ENCODE measurements around the gene POC1A.

- TF ChIP-seq, protein P1, sequence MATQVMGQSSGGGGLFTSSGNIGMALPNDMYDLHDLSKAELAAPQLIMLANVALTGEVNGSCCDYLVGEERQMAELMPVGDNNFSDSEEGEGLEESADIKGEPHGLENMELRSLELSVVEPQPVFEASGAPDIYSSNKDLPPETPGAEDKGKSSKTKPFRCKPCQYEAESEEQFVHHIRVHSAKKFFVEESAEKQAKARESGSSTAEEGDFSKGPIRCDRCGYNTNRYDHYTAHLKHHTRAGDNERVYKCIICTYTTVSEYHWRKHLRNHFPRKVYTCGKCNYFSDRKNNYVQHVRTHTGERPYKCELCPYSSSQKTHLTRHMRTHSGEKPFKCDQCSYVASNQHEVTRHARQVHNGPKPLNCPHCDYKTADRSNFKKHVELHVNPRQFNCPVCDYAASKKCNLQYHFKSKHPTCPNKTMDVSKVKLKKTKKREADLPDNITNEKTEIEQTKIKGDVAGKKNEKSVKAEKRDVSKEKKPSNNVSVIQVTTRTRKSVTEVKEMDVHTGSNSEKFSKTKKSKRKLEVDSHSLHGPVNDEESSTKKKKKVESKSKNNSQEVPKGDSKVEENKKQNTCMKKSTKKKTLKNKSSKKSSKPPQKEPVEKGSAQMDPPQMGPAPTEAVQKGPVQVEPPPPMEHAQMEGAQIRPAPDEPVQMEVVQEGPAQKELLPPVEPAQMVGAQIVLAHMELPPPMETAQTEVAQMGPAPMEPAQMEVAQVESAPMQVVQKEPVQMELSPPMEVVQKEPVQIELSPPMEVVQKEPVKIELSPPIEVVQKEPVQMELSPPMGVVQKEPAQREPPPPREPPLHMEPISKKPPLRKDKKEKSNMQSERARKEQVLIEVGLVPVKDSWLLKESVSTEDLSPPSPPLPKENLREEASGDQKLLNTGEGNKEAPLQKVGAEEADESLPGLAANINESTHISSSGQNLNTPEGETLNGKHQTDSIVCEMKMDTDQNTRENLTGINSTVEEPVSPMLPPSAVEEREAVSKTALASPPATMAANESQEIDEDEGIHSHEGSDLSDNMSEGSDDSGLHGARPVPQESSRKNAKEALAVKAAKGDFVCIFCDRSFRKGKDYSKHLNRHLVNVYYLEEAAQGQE (IDR thresholded peaks at IDR 0.05; ENCODE audit: low read depth, low read length) = no peak
- TF ChIP-seq SMC3 (IDR thresholded peaks at IDR 0.05; ENCODE audit: low read depth, low read length) (no peak), CTCF (IDR thresholded peaks at IDR 0.05) (no peak), EZH2phosphoT487 (IDR thresholded peaks at IDR 0.05; ENCODE audit: borderline replicate concordance, low read depth) (no peak), RFX5 (IDR thresholded peaks at IDR 0.05; ENCODE audit: low read length) (no peak), MXI1 (IDR thresholded peaks at IDR 0.05; ENCODE audit: low read depth, low read length) (no peak)
- TF ChIP-seq, protein P2, sequence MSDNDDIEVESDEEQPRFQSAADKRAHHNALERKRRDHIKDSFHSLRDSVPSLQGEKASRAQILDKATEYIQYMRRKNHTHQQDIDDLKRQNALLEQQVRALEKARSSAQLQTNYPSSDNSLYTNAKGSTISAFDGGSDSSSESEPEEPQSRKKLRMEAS (IDR thresholded peaks at IDR 0.05; ENCODE audit: low read depth) = no peak
- TF ChIP-seq, protein P3, sequence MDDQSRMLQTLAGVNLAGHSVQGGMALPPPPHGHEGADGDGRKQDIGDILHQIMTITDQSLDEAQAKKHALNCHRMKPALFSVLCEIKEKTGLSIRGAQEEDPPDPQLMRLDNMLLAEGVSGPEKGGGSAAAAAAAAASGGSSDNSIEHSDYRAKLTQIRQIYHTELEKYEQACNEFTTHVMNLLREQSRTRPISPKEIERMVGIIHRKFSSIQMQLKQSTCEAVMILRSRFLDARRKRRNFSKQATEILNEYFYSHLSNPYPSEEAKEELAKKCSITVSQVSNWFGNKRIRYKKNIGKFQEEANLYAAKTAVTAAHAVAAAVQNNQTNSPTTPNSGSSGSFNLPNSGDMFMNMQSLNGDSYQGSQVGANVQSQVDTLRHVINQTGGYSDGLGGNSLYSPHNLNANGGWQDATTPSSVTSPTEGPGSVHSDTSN (IDR thresholded peaks at IDR 0.05) = no peak
Observed at GRCh38 chr3:52093756-52094545, 60.3 kb downstream of the POC1A start.
